ENCODE results near the gene TMEM51.
"Not testable (repeated sequence)": the region's sequence is repeated elsewhere in the genome, so short reads cannot be mapped to it uniquely, and the experiment has no call there.

TMEM51 gene

DNA sequence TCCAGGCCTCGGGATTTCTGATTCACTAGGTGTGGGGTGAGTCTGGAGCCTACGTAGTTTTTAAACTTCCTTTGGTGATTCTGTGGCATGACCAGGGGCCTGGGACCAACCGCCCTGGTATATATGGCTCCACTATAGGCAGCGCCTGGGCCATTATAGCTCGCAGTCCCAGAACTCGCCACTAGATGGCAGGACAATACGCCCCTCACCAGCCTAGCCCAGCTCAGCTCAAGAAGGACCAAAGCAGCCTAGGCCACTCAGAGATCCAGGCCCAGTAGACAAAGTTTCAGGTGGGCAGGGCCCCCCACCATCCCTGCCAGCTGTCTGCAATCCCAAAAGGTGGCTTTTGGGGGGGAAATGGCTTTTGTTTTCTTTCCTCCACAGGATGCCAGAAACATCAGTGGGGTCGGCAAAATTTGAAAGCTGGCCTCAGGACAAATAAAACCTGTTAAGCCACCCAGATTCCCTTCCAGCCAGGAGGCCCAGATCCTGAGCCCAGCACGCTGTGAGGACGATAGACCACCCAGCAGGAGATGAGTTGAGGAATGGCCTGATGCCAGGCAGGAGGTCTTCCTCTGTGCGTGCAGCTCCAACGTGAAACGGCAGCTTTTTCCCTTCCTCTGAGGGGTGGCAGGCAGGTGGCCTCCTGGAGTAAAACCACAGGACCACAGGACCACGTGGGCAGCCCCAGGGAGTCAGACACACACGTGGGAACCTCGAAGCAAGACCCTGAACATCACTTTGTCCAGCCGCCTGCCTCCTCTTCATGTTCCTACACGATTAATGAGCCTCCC is 24.8 kb upstream of the TMEM51 start:
- DNase-seq: no peak

DNA sequence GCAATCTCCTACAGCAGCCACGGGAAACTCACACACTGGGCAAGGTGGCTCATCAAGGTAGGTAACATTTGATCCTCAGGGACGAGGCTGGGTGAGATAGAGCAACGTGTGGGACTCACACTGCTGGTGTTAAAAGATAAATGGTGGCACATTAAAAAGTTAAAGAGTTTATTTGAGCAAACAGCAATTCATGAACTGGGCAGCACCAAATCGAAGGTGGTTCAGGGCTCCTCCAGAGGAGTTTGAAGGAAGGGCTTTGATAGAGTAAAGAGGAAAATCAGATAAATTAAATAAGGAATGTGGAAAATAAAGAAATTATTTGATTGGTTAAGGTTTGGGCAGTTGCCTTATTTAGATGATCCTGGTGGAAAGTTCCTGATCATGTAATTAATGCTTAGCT is 23.6 kb upstream of the TMEM51 start:
- DNase-seq: no peak

DNA sequence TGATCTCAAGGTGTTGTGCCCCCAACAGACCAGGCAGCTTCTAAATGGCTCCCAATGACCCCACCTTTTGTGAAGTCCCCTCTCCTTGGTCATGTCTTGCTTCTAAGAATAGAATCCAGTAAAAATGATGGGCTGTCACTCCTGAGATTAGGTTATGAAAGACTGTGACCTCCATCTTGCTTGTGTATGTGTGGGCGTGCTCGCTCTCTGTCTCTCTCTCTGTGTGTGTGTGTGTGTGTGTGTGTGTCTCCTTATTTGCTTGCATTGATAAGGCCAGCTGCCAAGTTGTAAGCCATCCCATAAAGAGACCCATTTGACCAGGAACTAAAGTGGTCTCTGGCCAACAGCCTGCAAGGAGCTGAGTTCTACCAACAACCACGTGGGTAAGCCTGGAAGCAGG is 22.9 kb upstream of the TMEM51 start:
- DNase-seq: no peak

DNA sequence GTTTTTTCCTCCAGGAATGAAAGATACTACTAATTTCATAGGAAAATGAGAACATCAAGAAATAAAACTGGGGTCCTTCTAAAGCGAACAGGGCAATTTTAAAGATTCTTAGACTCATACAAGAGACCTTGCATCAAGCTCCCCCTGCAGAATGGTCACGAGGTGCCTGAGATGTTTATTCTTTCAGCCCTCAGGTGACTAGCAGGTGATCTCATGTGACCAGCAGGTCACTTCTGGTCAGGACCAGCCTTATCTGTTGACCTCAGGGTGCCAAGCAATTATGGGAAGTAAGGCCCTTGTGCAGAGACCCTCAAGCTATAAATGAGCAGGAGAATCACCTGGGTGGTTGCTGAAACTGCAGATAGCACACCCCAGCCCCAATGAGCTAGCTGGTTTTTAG is 20.6 kb upstream of the TMEM51 start:
- no peak for DNase-seq

DNA sequence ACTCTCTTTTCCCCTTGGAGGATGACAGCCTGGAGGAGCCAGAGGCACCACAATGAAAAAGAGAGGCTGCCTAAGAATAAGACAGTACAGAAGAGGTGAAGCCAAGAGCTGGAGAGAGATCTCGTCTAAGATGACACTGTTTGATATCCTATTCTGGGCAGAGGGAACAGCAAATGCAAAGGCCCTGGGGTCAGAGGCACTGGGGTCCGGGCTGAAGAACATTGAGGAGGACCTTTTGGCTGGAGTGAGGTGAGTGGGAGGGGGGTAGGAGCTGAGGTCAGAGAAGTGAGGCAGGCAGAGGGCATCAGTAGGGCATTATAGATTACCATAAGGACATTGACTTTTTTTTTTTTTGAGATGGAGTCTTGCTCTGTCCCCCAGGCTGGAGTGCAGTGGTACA is 19.3 kb upstream of the TMEM51 start:
- no peak for DNase-seq

DNA sequence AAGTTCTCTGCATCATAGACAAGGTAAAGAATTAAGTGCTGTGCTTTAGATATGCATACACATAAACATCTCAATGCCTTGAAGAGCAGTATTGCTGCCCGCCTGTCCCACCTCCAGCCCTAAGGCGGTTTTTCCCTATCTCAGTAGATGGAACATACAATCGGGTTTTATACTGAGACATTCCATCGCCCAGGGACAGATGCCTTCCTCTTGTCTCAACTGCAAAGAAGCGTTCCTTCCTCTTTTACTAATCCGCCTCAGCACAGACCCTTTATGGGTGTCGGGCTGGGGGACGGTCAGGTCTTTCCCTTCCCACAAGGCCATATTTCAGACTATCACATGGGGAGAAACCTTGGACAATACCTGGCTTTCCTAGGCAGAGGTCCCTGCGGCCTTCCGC is 17.9 kb upstream of the TMEM51 start:
- DNase-seq: not testable (repeated sequence)

DNA sequence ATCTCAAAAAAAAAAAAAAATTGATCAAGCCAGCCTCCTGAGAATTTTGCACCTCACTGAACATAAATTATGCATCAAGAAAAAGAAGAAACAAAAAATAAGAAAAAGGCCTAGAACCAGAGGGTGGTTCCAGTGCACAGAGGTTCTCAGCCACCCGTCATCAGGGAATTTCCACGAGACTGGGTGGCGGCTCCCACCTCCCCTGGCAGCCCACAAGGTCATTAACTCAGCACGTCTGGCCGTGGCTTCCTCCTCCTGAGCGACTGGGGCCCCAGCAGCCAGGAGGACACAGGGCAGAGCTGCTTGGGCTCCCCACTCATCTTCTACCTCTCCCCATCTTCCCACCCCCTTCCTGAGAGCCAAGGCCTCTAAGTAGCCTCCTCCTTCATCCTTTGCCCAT is 15.7 kb upstream of the TMEM51 start:
- no peak for DNase-seq

DNA sequence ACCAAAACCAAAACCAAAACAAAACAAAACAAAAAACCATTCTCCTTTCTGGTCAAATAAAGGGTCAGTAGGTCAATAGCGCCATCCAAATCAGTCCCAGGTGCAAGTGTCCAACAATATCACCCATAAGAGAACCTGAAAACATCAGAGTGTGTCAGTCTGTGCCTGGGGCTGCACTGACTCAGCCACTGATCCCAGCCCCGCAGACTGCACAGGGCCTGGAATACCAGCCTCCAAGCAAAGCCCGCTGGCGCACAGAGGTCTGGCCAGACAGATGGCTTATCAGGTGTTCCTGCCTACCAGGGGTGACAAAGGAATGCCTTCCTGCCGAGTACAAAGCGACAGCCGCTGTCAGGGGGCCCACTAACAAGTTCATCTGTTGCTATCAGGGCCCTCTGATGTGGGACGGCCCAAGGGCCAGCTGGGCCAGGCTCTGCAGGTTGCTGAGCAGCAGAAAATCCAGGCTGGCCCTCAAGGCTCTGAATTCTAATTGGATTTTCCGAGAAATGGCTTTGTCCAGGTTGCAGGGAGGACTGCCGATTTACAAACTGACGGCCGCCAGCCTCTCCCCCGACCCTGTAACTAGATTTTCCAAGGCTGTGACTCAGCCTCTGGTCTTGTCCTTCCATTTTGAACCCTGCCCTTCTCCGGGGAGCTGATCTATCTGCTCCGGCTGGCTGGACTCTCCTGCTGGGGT is 13.7 kb upstream of the TMEM51 start:
- no peak for DNase-seq

DNA sequence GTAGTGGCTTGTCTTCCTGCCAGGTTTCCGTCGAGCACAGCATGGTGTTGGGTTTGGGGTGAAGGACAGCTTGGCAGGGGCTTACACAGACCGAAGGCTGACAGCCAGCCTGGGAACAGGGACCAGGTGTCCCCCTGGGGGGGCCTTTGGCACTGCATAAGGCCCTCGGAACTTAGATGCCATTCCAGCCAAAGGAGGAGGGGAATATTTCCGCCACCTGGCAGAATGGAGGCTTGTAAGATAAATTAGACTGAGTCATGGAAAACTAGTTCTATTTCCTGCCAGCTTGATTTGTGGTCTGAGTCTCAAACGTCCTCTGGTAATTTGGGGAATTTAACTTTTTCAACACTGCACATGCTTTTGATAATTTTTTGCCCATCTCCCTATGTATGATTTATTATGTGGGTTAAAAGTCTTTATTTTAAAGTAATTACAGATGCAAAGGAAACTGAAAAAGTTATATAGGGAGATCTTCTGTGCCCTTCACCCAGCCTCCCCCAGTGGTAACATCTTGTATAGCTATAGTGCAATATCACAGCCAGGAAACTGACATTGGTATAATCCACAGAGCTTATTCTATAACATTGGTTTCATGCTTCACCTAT is 11.5 kb upstream of the TMEM51 start:
- no peak for DNase-seq

DNA sequence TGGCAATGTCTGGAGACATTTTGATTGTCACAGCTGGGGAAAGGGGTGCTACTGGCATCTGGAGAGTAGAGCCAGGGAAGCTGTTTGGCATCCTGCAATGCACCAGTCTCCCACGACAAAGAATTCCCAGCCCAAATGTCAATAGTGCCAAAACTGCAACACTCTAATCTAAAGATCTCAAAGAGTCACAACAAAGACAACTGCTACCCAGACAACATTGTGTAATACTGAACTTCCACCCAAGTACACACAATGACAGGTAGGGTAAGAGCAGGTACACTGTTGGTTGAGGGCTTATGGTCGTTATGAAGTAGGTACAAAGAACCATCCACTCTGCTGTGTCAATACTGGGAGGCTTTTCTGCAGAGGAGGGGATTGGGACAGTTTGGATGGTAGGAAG is 8.2 kb upstream of the TMEM51 start:
- DNase-seq: no peak

DNA sequence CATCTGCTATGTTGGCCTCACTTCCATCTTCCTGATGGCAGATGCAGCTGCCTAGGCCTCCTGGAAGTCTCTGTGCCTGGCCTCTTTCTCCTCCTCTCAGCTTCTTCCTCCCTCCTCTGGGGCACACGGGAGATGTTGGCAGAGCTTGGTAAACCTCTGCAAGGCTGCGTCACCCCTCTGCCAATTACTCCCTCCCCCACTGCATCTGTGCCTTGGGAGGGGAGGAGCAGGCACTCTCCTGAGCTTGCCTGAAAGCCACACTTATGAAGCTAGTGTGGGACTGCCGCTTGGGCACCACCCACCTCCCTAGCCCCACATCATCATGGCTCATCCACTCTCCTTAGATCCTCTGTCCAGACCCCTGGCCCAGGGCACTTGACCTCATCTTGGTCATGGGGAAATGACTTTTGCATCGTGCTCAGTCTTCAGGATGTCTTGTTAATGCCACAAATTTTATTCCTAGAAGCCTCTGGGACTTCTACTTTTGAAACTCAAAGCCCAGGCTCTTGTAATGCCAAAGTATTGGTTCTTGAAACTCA is 7.3 kb upstream of the TMEM51 start:
- DNase-seq: no peak

DNA sequence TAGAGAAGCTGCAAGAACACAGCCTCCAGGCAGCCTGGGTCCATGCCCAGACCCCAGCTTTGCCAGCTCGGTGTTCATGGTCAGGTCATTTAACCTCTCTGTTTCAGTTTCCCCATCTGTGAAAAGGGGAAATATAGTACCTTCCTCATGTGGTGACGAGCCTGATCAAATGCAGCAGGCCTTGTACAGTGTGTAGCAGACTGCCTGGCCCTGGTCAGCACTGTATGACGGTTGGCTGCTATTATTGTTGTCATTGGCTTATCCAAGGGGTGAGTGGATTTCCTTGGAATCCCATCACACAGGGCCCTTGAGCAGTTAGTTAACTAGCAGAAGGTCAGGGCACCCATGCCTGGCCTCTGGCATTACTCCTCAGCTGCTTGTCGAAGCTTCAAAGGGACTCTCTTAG is 6.6 kb upstream of the TMEM51 start:
- DNase-seq: no peak

DNA sequence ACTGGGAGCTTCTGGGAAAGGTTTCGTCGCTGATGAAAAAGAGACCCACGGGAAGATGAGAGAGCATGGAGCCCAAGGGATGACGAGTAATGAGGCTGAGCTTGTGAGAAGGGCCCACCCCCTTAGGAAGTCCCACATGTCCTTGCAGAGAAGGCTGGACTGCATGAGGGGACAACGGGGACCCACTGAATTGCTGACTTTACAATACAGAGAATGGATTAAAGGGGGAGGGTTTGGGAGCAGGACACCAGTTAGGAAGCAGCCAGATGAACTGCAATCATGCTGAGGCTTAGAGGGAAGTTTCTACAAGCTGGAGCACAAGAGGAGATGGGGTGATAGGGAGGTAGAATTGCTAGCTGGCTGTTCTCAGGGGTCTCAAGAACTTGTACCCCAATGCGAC is 5.5 kb upstream of the TMEM51 start:
- DNase-seq: no peak

DNA sequence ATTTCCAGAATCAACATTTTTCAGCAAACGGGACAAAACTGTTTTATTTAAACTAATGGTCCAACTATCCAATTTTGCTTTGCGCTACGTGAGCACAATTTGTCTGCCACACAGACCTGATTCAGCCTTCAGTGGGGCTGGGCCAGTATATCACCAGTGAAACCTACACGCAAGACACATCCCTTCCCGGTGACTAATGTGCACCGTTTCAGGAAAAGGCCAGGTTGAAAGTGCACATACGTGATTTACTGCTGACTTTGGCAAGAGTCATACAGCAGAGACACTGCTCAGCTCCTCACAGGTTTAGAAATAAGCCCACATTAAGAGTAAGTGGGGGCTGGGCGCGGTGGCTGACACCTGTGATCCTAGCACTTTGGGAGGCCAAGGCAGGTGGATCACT is 5.1 kb upstream of the TMEM51 start:
- DNase-seq: no peak

DNA sequence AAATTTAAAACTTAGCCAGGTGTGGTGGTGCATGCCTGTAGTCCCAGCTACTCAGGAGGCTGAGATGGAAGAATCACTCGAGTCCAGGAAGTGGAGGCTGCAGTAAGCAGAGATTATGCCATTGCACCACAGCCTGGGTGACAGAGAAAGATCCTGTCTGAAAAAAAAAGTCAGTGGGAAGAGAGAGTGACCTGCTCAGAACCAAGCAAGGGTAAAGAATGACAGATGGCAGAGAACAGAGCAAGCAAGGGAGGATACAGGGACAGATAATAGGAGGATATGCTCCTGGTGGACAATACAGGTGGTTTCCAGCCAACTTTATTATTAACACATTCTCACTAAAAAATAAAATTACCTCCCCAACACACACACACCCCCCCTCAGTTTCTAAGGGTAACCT is 4.6 kb upstream of the TMEM51 start:
- DNase-seq: no peak

DNA sequence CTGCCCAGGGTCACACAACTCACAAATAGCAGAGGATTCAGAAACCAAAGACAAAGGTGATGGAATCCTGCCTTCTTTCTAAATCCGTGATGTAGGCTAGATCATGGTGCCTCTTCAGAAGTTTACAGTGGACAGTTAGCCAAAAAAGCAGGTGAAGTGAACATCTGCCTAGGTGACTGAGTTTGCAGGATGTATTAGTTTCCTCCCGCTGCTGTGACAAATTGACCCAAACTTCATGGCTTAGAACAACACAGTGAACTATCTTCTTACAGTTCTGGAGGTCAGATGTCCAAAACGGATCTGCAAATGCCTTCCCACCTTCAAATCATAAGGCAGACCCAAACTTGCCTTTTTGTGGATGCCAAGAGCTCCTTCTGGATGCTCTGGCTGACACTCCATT is 3.2 kb upstream of the TMEM51 start:
- DNase-seq: no peak

DNA sequence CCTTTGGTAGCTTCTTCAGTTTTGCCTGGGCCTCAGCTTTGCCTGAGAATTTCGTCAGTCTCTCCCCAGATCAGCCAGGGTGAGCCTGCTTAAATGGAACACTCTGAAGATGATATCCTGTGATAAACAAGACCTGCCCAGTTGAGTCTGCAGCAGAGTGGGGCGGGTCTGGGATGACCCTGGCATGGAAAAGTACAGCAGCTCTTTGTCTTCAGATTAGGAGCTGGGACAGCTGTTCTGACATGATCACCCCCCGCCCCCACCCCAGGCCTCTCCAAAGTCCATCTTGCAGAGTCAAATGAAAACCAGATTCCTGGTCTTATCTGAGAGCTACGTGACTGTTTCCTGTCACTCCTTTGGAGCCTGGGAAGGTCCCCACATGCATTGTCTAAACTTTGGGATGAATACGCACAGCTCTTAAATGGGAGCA is 2.2 kb upstream of the TMEM51 start:
- no peak for DNase-seq

DNA sequence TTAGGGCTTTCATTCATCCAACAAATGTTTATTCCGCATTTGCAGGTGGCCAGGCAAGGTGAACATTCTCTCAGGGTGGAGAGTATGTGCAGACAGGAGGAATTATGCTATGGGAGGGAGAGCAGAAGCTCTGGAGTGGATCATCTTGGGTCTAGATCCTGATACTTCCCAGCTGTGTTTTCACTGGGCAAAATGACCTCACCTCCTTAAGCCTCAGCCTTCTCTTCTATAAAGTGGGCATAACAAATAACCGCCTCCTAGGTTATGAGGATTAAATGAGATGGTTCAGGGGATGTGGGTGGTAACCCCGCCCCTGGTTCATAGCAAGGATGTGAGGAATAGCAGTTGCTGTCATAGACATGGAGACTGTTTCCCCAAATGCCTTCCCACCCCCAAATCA is 1.7 kb upstream of the TMEM51 start:
- DNase-seq: no peak

DNA sequence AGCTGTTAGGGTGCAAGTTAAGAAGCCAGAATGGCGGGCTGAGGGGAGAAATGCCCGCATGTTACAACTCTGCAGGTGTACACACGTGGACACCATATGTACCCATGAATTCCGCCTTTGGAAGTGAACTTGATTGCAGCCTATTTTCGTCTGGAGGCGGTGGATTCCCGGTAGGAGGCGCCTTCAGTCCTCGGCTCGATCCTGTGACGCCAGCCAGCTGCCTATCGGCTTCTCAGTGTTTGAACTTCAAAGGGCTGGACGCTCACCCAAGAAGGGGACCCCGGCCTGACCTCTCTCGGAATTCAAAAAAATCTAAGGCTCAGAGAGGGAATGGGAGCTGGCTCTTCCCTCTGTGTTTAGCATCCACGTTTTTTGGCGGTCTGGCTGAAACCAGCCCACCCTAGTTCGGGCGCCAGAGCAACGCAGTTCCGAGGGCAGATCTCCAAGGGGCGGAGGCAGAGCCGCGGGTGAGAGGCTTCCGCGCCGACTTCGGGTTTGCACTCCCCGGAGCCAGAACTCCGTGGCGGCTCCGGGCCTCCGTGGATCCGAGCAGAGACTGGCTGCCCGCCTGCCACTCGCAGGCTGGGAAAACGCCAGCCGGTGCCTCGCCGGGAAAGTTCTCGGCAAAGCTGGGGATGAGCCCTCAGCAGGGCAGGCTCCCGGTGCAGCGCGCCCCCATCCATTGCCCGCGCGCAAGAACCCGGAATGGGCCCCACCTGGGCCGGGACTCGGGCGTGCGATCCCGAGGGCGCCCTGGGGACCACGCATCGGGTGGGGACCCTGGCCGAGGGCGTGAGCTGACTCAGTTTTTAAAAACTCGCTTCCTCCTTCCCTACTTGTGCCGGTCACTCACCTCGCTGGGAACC is 996 bp upstream of the TMEM51 start:
- peak; percentile 68 for DNase-seq

DNA sequence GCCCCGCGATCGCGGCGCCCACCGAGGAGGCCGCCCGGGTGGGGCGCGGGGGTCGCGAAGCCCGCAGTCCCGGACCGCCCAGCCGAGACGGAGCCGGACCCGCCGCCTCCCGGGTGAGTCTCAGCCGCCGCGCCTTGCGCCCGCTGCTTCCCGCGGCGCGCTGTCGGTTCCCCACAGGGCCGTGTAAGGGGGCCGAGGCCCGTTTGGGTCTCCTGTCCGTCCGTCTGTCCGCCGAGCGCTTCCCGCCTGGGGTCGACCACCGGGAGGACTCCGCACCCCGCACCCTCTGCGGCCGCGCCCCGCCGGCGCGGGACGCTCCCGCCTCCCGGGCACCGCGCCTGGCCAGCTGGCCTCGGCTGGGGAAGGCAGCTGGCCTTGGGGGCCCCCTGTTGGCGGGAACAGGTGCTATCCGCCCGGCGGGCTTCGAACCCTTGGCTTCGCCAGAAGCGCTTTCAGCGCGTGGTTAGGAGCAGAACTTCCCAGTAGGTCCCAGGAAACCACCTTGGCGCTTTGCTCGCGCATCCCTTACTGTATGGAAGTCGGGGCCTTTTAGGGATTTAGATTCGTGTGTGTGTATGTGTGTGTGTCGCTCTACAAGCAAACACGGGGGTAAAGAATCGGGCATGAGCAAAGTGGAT is 414 bp downstream of the TMEM51 start:
- no peak for DNase-seq

DNA sequence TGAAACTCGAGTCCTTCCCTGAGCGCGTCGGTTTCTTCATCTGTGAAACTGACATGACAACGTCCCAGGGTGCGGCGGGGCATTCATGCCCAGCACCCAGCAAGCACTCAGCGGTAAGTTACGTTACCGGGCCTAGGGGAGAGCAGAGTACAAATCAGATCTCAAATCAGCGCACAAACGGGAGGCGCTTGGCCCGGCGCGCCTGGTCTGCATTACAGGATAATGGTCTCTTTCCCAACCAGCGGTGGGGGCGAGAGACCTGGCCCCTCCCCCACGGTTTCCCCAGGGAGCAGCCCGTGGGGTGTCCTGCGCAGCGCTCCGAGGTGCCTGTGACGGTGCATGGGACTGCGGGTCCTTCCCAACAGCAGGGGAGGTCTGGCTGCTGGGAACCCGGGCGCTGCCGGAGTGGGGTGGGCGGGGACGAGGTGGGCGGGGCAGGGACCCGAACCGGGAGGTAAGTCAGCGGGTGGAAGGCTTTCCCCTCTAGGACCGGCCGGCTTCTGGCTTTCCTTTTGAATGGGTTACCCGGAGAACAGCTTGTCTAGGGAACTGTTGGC is 1.0 kb downstream of the TMEM51 start:
- peak; percentile 6 for DNase-seq

DNA sequence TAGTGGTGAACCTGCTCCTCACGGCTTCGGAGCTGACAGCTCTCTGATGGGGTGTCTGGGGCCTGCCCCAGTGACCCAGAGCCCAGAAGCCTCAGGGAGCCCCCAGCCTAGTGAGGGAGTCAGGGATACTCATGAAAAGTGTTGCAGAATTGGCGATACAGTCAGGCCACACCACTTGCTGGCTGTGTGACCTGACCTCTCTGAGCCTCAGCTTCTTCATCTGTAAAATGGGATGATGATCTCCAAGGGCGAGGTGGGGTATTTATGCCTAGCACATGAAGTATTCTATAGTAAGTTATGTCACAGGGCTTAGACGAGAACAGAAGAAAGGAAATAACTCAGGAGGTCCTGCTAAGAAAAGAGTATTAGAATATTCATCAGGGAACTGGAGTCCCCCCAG is 1.6 kb downstream of the TMEM51 start:
- no peak for DNase-seq

Data from DMS79 (cell line).